ENCODE results near the gene EMC9. TPM values are rescaled to one million over a fixed set of nuclear protein-coding genes. Genes with fewer than 3 reads are reported as not detected.

EMC9 gene
- total and polyA plus RNA-seq, 7 donors: 17.2 to 67.5 (median 35.1) TPM

DNA sequence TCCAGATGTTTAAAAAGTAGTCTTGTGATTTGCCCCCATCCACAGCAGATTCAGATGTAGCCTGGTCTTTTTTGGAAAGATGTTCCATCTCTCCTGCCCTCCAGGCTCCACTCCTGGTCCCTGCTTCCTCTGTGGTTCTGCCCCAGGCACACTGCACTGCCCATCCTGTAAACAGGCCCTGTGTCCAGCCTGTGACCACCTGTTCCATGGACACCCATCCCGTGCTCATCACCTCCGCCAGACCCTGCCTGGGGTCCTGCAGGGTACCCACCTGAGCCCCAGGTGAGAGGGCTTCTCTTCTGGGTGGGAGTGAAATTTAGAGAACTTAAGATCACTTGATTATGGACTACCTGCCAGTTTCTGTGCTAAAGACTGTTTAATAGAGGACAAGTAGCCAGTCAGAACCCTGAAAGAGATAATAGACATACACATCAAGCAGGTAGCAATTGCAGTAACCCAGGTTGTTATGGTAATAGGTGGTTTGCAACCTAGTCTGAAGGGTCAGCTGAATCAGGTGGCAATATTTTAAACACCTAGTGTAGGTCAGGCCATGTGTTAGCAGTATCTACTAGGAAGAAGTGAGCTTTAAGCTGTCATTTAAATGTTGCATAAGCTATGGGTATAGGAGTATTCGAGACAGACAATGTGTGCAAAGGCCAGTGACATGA is 8.0 kb upstream of the EMC9 start:
- DNase-seq (no peak), ATAC-seq (no peak)
- intact Hi-C loops (cut with DNase I): loop anchor here (5.0 kb wide), 1 partner anchor 37 kb away; the partner anchor contains the start of genes DCAF11 (in 2 of the 2) and NRL (in 2 of the 2)

DNA sequence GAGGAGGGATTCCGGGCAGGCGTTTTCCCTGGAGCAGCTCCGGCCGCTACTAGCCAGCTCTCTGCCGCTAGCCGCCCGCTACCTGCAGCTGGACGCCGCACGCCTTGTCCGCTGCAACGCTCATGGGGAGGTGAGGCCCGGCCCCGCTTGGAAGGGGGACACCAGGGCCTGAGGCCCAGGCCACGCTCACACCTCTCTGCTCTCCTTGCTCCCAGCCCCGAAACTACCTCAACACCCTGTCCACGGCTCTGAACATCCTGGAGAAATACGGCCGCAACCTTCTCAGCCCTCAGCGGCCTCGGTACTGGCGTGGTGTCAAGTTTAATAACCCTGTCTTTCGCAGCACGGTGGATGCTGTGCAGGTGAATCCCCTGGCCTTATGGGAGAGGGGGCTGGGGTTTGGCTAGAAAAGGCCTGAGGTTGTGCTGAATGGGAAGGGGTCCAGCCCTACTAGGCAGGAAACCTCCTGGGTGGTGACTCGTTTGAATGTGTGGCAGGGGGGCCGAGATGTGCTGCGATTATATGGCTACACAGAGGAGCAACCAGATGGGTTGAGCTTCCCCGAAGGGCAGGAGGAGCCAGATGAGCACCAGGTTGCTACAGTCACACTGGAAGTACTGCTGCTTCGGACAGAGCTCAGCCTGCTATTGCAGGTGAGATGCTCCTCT is 6.5 kb upstream of the EMC9 start:
- WGBS, 3 donors: 3 to 6% (median 4%) methylated on average over 21 to 29 of the region's 29 CpGs
- peak overlapping the region; percentile 86 for H3K27ac ChIP-seq
- DNase-seq (no peak), ATAC-seq (no peak)
- TF ChIP-seq, protein P1, sequence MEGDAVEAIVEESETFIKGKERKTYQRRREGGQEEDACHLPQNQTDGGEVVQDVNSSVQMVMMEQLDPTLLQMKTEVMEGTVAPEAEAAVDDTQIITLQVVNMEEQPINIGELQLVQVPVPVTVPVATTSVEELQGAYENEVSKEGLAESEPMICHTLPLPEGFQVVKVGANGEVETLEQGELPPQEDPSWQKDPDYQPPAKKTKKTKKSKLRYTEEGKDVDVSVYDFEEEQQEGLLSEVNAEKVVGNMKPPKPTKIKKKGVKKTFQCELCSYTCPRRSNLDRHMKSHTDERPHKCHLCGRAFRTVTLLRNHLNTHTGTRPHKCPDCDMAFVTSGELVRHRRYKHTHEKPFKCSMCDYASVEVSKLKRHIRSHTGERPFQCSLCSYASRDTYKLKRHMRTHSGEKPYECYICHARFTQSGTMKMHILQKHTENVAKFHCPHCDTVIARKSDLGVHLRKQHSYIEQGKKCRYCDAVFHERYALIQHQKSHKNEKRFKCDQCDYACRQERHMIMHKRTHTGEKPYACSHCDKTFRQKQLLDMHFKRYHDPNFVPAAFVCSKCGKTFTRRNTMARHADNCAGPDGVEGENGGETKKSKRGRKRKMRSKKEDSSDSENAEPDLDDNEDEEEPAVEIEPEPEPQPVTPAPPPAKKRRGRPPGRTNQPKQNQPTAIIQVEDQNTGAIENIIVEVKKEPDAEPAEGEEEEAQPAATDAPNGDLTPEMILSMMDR (IDR thresholded peaks at IDR 0.05): no peak
- H3K4me3 ChIP-seq: peak overlapping the region; percentile 97
- no peaks in the 10 kb centered on the region for H3K27me3 ChIP-seq (ENCODE audit: insufficient read depth in 3 of 3, low read length in 2 of 3)
- H3K36me3 ChIP-seq (ENCODE audit: insufficient read depth in 1 of 2, low read depth in 1 of 2): peaks cover 0 to 61% of the 10 kb centered on the region in 2 donors
- H3K9me3 ChIP-seq: no peaks in the 10 kb centered on the region
- peaks cover 32% of the 10 kb centered on the region for H3K4me1 ChIP-seq
- intact Hi-C loops (cut with DNase I): loop anchor here (5.0 kb wide), 1 partner anchor 36 kb away; the partner anchor contains the start of genes DCAF11 (in 2 of the 2) and NRL (in 2 of the 2)

More for the DNA sequence above, 8.0 kb upstream of the EMC9 start:
- WGBS, 3 donors: 89 to 95% (median 90%) methylated on average over 3 of the region's 3 CpGs
- Histone ChIP-seq H3K27ac (no peak overlapping the region), H3K27me3 (ENCODE audit: insufficient read depth in 3 of 3, low read length in 2 of 3) (no peaks in the 10 kb centered on the region), H3K9me3 (no peaks in the 10 kb centered on the region), H3K4me3 (no peak overlapping the region), H3K4me1 (peaks cover 18% of the 10 kb centered on the region), H3K36me3 (ENCODE audit: insufficient read depth in 1 of 2, low read depth in 1 of 2) (peaks cover 0 to 64% of the 10 kb centered on the region in 2 donors)
- TF ChIP-seq, protein P1 (IDR thresholded peaks at IDR 0.05): no peak

DNA sequence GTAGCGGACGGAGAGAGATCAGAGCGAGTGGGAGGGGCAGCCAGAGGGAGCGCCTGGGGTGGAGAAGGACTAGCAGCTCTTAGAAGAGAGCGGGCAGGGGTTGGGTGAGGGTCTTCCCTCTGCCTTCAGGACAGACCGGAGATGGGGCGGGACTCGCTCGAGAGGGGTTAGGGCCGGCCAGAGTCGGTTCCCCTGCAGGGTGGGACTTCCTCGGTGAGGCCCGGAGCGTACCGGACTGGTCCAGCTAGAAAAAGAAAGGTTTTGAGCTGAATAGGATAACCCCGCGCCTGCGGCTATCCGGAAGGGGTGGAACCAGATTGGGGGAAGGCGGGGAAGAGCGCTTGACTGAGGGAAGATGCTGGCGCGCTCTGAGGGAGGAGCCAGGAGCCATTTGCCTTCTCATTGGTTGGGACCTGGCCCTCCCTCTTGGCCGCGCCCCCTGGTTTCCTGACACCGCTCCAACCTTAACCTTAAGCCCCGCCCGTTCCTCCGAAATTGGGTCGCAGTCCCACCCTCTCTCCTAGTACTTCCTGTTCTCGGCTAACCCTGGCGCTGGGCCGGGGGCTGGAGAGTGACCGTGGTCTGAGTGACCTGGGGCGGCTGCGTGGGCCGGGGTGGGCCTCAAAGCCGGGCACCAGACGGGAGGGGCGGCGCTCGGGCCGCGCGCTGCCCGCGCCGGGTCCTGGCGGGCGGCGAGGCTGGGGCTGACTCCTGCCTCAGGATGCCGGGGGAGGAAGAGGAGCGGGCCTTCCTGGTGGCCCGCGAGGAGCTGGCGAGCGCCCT is 5.8 kb upstream of the EMC9 start, which contains the start of gene RNF31:
Gene RNF31 (plus strand): TSS at position 521 of the 783 bp plus-strand sequence. CDS start 201 bp downstream, at position 722.
- peaks cover 39% of the 10 kb centered on the region for H3K4me1 ChIP-seq
- peak within 1 kb of the TSS; percentile 86 for H3K27ac ChIP-seq
- WGBS, 3 donors: 1% methylated on average over 39 to 57 of the region's 57 CpGs
- ATAC-seq (peak; percentile 92 to 95 (median 94)), DNase-seq (peak; percentile 98 to 99)
- H3K4me3 ChIP-seq: peak within 1 kb of the TSS; percentile 97
- H3K9me3 ChIP-seq: no peaks in the 10 kb centered on the region
- intact Hi-C loops (cut with DNase I): loop anchor here (5.0 kb wide), 1 partner anchor 35 kb away; the partner anchor contains the start of genes DCAF11 (in 2 of the 2) and NRL (in 2 of the 2)
- TF ChIP-seq, protein P1 (IDR thresholded peaks at IDR 0.05): no peak
- no peaks in the 10 kb centered on the region for H3K27me3 ChIP-seq (ENCODE audit: insufficient read depth in 3 of 3, low read length in 2 of 3)
- peaks cover 0 to 54% of the 10 kb centered on the region in 2 donors for H3K36me3 ChIP-seq (ENCODE audit: insufficient read depth in 1 of 2, low read depth in 1 of 2)

DNA sequence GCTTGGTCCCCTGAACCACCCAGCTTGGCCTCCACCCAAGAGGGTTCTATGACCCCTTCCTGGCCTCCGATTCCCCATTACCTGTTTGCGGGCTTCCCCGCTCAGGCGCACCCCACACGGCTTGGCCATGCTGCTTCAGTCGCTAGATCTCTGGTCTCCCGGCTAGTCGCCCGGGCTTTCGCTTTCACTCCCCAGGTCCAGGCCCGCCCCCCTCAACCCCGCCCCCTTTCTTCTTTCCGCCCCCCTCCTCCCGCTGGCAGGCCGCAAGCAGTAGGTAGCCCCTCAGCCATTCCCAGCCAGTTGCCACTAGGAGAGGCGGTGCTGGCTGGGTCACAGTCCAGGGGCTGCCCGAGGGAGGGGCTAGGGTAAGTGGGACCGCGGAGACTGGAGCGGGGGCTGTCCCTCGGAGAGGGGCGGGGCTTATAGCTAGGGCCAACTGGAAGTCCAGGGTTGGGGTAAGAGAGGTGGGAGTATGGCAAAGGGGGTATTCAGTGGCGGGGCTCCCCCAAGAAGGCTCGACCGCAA is 5.1 kb upstream of the EMC9 start, which contains the start of gene PSME2:
Gene PSME2 (minus strand): TSS at position 158 of the 525 bp plus-strand sequence. CDS start 29 bp downstream, at position 129.
- Histone ChIP-seq H3K27ac (peak within 1 kb of the TSS; percentile 86), H3K4me1 (peaks cover 42% of the 10 kb centered on the region), H3K36me3 (ENCODE audit: insufficient read depth in 1 of 2, low read depth in 1 of 2) (peaks cover 0 to 47% of the 10 kb centered on the region in 2 donors), H3K9me3 (no peaks in the 10 kb centered on the region), H3K4me3 (peak within 1 kb of the TSS; percentile 97), H3K27me3 (ENCODE audit: insufficient read depth in 3 of 3, low read length in 2 of 3) (no peaks in the 10 kb centered on the region)
- ATAC-seq (peak; percentile 81 to 86 (median 84)), DNase-seq (peak; percentile 95 to 96)
- 0 to 1% (median 0%) methylated on average over 17 to 25 of the region's 25 CpGs for WGBS, 3 donors
- intact Hi-C loops (cut with DNase I): loop anchor here (5.0 kb wide), 1 partner anchor 34 kb away; the partner anchor contains the start of genes DCAF11 (in 2 of the 2) and NRL (in 2 of the 2)
- TF ChIP-seq, protein P1 (IDR thresholded peaks at IDR 0.05): no peak

Measured in psoas muscle (tissue), 8 donors.